RWPE2 (cell line): ENCODE measurements around the gene CNTNAP2.
"Not testable (repeated sequence)": the region's sequence is repeated elsewhere in the genome, so short reads cannot be mapped to it uniquely, and the experiment has no call there.

Experiments
- ATAC-seq: fragments of 200-7000 bp; cut with Tn5 transposase; 3 replicates; pipeline ENCODE4 v1.9.1; 2021; ENCODE audit warnings: low read depth
- DNase-seq: peaks from one replicate; pipeline ENCODE4 v3.0.0-alpha.2; 2020; ENCODE audit warnings: low spot score
- H3K27ac ChIP-seq: fragments of 450-650 bp; 2 replicates; pipeline ENCODE4 v1.5.1; 2017; ENCODE audit warnings: mild to moderate bottlenecking; ENCODE audit not compliant: poor library complexity, severe bottlenecking
- H3K27me3 ChIP-seq: fragments of 250-450 bp; sonication (Bioruptor Pico); 2 replicates; pipeline ENCODE4 v1.5.1; 2021; ENCODE audit warnings: mild to moderate bottlenecking, moderate library complexity; ENCODE audit not compliant: insufficient read depth, poor library complexity, severe bottlenecking
- H3K36me3 ChIP-seq: fragments of 250-450 bp; sonication (Bioruptor Pico); 2 replicates; pipeline ENCODE4 v1.5.1; 2020; ENCODE audit warnings: low read depth, mild to moderate bottlenecking, moderate library complexity
- H3K4me1 ChIP-seq: fragments of 250-450 bp; sonication (Bioruptor Pico); 2 replicates; pipeline ENCODE4 v1.5.1; 2021; ENCODE audit warnings: mild to moderate bottlenecking, moderate library complexity; ENCODE audit not compliant: insufficient read depth, poor library complexity, severe bottlenecking
- H3K4me3 ChIP-seq: fragments of 250-450 bp; sonication (Bioruptor Pico); 2 replicates; pipeline ENCODE4 v1.5.1; 2021; ENCODE audit warnings: mild to moderate bottlenecking, moderate library complexity; ENCODE audit not compliant: severe bottlenecking
- H3K9me3 ChIP-seq: fragments of 250-450 bp; sonication (Bioruptor Pico); 2 replicates; pipeline ENCODE4 v1.5.1; 2021; ENCODE audit warnings: mild to moderate bottlenecking, moderate library complexity; ENCODE audit not compliant: severe bottlenecking
- TF ChIP-seq, protein P1 (sequence below): fragments of 450-650 bp; IDR thresholded peaks from one replicate; pipeline ENCODE4 v1.5.1; 2017; ENCODE audit warnings: mild to moderate bottlenecking, moderate library complexity; ENCODE audit not compliant: poor library complexity, severe bottlenecking

Gene CNTNAP2

DNA sequence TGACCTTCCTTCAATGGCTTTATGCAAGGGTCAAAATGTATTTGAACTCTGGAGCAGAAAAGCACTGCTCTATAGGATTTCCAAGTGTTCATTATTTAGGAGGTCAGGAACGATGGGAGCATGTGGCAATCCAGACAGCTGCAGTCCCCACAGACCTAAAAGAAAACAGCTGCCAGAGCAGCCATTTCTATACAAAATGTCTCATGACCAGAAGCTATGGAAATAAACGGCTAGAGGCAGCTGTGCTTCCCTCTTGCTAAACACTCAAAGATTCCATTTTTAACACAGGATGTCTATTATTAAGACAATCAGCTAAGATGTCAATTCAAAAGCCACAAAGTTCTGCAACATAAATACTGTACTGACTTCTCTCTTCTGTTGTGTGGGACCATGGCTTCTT lies 1594.8 kb downstream of the CNTNAP2 start:
- Histone ChIP-seq H3K4me3 (no peak overlapping the region), H3K4me1 (no peaks in the 10 kb centered on the region), H3K27ac (no peak overlapping the region), H3K36me3 (no peaks in the 10 kb centered on the region), H3K9me3 (peaks cover 2% of the 10 kb centered on the region), H3K27me3 (no peaks in the 10 kb centered on the region)
- no peak for DNase-seq
- ATAC-seq: no peak
- TF ChIP-seq, protein P1, sequence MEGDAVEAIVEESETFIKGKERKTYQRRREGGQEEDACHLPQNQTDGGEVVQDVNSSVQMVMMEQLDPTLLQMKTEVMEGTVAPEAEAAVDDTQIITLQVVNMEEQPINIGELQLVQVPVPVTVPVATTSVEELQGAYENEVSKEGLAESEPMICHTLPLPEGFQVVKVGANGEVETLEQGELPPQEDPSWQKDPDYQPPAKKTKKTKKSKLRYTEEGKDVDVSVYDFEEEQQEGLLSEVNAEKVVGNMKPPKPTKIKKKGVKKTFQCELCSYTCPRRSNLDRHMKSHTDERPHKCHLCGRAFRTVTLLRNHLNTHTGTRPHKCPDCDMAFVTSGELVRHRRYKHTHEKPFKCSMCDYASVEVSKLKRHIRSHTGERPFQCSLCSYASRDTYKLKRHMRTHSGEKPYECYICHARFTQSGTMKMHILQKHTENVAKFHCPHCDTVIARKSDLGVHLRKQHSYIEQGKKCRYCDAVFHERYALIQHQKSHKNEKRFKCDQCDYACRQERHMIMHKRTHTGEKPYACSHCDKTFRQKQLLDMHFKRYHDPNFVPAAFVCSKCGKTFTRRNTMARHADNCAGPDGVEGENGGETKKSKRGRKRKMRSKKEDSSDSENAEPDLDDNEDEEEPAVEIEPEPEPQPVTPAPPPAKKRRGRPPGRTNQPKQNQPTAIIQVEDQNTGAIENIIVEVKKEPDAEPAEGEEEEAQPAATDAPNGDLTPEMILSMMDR: no peak

DNA sequence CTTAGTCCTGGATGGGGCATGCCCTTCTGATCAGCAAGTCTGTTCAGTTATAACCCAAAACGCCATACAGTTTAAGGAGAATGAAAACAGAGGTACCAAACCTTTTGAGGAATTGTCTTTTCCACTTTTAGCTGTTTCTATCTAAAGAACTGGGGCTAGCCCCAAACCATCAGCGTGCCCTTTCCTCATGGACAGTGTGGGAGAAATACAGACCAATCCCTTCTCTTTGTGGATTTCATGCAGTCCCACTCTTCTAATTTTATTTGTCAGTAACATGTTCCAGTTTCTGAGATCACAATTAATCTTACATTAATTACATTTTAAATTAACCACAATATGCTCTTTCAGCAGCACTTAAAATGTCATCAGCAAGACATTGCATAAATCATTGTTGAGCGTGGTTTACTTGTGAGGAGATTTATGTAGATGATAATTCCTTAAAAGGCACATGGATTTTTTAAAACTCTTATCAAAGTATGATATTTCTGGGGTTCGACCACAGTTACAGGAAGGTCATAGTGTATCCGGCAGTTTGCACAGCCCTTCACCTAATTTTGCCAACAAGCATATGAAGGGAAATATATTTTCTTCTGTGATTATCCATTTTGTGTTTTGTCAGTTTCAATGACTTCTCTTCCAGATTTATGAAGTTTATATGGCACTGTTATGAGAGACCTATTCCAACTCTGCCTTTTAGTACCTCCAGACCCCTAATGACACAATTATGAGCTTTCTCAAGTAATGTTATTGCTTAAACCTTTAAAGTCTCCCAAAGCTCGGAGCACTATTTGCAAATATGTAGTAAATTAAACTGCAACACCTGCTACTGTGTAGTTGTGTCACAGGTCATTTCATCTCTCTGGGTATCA lies 1605.6 kb downstream of the CNTNAP2 start:
- TF ChIP-seq, protein P1: no peak
- no peak overlapping the region for H3K27ac ChIP-seq

DNA sequence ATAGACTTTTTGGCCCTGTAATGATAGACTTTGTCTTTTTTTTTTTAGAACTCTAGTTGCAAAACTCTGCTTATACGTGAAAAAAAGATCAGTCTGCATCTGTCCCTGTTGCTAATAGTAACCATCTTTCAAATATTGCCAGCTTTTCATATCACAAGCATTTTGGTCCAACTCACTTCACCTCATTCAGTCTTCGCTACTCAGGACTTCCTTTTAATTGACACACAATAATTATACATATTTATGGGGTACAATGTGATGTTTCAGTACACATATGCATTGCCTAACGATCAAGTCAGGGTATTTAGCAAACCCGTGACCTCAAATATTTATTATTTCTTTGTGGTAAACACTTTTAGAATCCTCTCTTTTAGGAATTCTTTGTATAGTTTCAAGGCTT lies 1606.9 kb downstream of the CNTNAP2 start:
- TF ChIP-seq, protein P1: no peak
- Histone ChIP-seq H3K27ac (no peak overlapping the region), H3K4me1 (no peaks in the 10 kb centered on the region), H3K9me3 (peaks cover 2% of the 10 kb centered on the region), H3K36me3 (no peaks in the 10 kb centered on the region), H3K27me3 (no peaks in the 10 kb centered on the region), H3K4me3 (no peak overlapping the region)
- ATAC-seq (no peak), DNase-seq (no peak)

More for the DNA sequence above, 1605.6 kb downstream of the CNTNAP2 start:
- H3K4me3 ChIP-seq: no peak overlapping the region
- H3K9me3 ChIP-seq: peaks cover under 1% of the 10 kb centered on the region
- DNase-seq: no peak
- no peaks in the 10 kb centered on the region for H3K36me3 ChIP-seq
- ATAC-seq: no peak
- no peaks in the 10 kb centered on the region for H3K4me1 ChIP-seq
- no peaks in the 10 kb centered on the region for H3K27me3 ChIP-seq

DNA sequence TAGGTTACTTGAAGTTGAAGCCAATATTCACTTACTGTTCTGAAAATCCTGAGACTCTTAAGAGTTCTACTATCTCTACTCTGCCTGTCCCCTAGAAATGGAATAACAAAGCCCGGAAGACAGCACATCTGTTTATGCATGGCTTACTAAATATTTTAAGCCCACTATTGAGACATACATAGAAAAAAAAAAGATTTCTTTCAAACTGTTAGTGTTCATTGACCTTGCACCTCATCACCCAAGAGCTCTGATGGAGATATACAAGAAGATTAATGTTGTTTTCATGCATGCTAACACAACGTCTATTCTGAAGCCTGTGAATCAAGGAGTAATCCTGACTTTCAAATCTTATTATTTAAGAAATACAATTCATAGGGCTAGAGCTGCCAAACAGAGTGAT lies 1614.7 kb downstream of the CNTNAP2 start:
- H3K4me1 ChIP-seq: no peaks in the 10 kb centered on the region
- TF ChIP-seq, protein P1: no peak
- no peak overlapping the region for H3K4me3 ChIP-seq
- H3K27me3 ChIP-seq: no peaks in the 10 kb centered on the region
- no peak for DNase-seq
- no peak overlapping the region for H3K27ac ChIP-seq
- H3K9me3 ChIP-seq: peaks cover 2% of the 10 kb centered on the region
- H3K36me3 ChIP-seq: no peaks in the 10 kb centered on the region
- no peak for ATAC-seq

DNA sequence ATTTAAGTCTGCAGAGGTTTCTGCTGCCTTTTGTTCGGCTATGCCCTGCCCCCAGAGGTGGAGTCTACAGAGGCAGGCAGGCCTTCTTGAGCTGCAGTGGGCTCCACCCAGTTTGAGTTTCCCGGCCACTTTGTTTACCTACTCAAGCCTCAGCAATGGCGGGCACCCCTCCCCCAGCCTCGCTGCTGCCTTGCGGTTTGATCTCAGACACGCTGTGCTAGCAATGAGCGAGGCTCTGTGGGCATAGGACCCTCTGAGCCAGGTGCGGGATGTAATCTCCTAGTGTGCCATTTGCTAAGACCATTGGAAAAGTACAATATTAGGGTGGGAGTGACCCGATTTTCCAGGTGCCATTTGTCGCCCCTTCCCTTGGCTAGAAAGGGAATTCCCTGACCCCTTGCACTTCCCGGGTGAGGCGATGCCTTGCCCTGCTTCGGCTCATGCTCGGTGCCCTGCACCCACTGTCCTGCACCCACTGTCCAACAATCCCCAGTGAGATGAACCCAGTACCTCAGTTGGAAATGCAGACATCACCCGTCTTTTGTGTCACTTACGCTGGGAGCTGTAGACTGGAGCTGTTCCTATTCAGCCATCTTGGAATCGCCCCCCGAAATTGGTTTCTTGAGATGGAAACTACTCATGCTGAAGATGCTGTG lies 1621.1 kb downstream of the CNTNAP2 start:
- not testable (repeated sequence) for H3K27ac ChIP-seq

More for the DNA sequence above, 1621.1 kb downstream of the CNTNAP2 start:
- not testable (repeated sequence) for H3K36me3 ChIP-seq, H3K9me3 ChIP-seq, H3K4me1 ChIP-seq, ATAC-seq, DNase-seq, H3K4me3 ChIP-seq, H3K27me3 ChIP-seq
